HCT116 (cell line): ENCODE measurements around the gene MYH10. TPM values are rescaled to one million over a fixed set of nuclear protein-coding genes. Genes with fewer than 3 reads are reported as not detected.

Experiments
- ATAC-seq: fragments of 200-7000 bp; cut with Tn5 transposase; 2 replicates; pipeline ENCODE4 v1.9.1; 2020; ENCODE audit warnings: mild to moderate bottlenecking, moderate library complexity
- BruUV-seq: library from RNA; stranded (reverse); fragments of 400-500 nt; replicated peaks from 2 replicates; lab custom pipeline; 2021; lab: Mats Ljungman, UMichigan
- CTCF ChIA-PET: fragments of 300-600 bp; sonication (Branson Sonifier 250); formaldehyde crosslinking; loops from one replicate; lab custom pipeline; 2021; ENCODE audit warnings: antibody characterized with exemption; lab: Charles Lee
- POLR2A ChIA-PET: fragments of 300-600, 350-600 bp; sonication (Branson Sonifier 250); formaldehyde crosslinking; loops from one replicate; lab custom pipeline; 2021; ENCODE audit warnings: antibody characterized with exemption; lab: Charles Lee
- RAD21 ChIA-PET, 2 experiments: fragments of 300-600 bp; sonication (Branson Sonifier 250); formaldehyde crosslinking; loops; one replicate each; lab custom pipeline; 2023; ENCODE audit warnings: low total read pairs in 2 of 2; ENCODE audit not compliant: uncharacterized antibody in 2 of 2, unreplicated experiment in 2 of 2, low non-redundant PET in 1 of 2; lab: Charles Lee
- DNase-seq: peaks from one replicate; pipeline ENCODE4 v3.0.0-alpha.2; 2010; ENCODE audit warnings: low read depth, low spot score
- H2AFZ ChIP-seq: fragments of 200-600 bp; shearing (Covaris generic), sonication (generic); 2 replicates; pipeline ENCODE4 v1.6.1; 2017; ENCODE audit warnings: low read depth, mixed run types, mixed read lengths, antibody characterized with exemption, low read length; ENCODE audit not compliant: poor library complexity, severe bottlenecking
- H3K27ac ChIP-seq: 2 replicates; pipeline ENCODE4 v1.5.1; 2012; ENCODE audit warnings: low read depth, low read length
- H3K27me3 ChIP-seq: fragments of 200-600 bp; sonication (generic); 2 replicates; pipeline ENCODE4 v1.6.1; 2016; ENCODE audit warnings: mixed run types, low read length, mixed read lengths; ENCODE audit not compliant: insufficient read depth
- H3K36me3 ChIP-seq, 2 experiments: fragments of 200-500 bp in 1 of 2; fragments of 200-600 bp in 1 of 2; sonication (Bioruptor generic) in 1 of 2; sonication (generic) in 1 of 2; 2 replicates each; pipeline versions ENCODE4 v1.5.1 to v1.6.1; 2014 to 2016; ENCODE audit warnings: low read length in 2 of 2, inconsistent platforms in 1 of 2, mixed read lengths in 1 of 2, mixed run types in 1 of 2; ENCODE audit not compliant: insufficient read depth in 2 of 2, control insufficient read depth in 1 of 2
- H3K4me1 ChIP-seq, 2 experiments: fragments of 200-600 bp in 1 of 2; sonication (generic) in 1 of 2; 2 replicates each; pipeline versions ENCODE4 v1.5.1 to v1.6.1; 2012 to 2017; ENCODE audit warnings: low read length in 2 of 2, inconsistent platforms in 1 of 2, mild to moderate bottlenecking in 1 of 2, mixed read lengths in 1 of 2, mixed run types in 1 of 2, moderate library complexity in 1 of 2; ENCODE audit not compliant: insufficient read depth in 2 of 2, control insufficient read depth in 1 of 2
- H3K4me2 ChIP-seq: fragments of 200-600 bp; sonication (generic); 2 replicates; pipeline ENCODE4 v1.6.1; 2017; ENCODE audit warnings: mixed run types, low read length, mixed read lengths
- H3K4me3 ChIP-seq, 2 experiments: fragments of 200-600 bp in 1 of 2; sonication (generic) in 1 of 2; replicated peaks in 1 of 2; 2 replicates each; pipeline ENCODE4 v1.5.1; 2011 to 2016; ENCODE audit warnings: low read length in 2 of 2, control low read depth in 1 of 2, low read depth in 1 of 2, mild to moderate bottlenecking in 1 of 2, mixed read lengths in 1 of 2, mixed run types in 1 of 2
- H3K79me2 ChIP-seq: fragments of 200-600 bp; sonication (generic); 2 replicates; pipeline ENCODE4 v1.6.1; 2017; ENCODE audit warnings: mild to moderate bottlenecking, mixed run types, low read length, moderate library complexity, mixed read lengths; ENCODE audit not compliant: insufficient read depth
- H3K9ac ChIP-seq: fragments of 200-600 bp; sonication (generic); 2 replicates; pipeline ENCODE4 v1.6.1; 2016; ENCODE audit warnings: low read length, mixed read lengths
- H3K9me2 ChIP-seq: fragments of 200-600 bp; sonication (generic), shearing (Covaris generic); 2 replicates; pipeline ENCODE4 v1.6.1; 2017; ENCODE audit warnings: mixed run types, mild to moderate bottlenecking, moderate library complexity; ENCODE audit not compliant: insufficient read depth
- H3K9me3 ChIP-seq, 2 experiments: fragments of 200-500 bp in 1 of 2; fragments of 200-600 bp in 1 of 2; sonication (Bioruptor generic) in 1 of 2; sonication (generic) in 1 of 2; 2 replicates each; pipeline ENCODE4 v1.6.1; 2014 to 2017; ENCODE audit warnings: low read length in 2 of 2, mixed read lengths in 2 of 2, inconsistent platforms in 1 of 2, low read depth in 1 of 2, mild to moderate bottlenecking in 1 of 2, mixed run types in 1 of 2, moderate library complexity in 1 of 2; ENCODE audit not compliant: control insufficient read depth in 1 of 2, insufficient read depth in 1 of 2
- H4K20me1 ChIP-seq: fragments of 200-600 bp; sonication (generic), shearing (Covaris generic); 2 replicates; pipeline ENCODE4 v1.6.1; 2017; ENCODE audit warnings: mixed run types, mild to moderate bottlenecking, moderate library complexity; ENCODE audit not compliant: insufficient read depth
- ATF3 ChIP-seq: IDR thresholded peaks from 2 replicates; pipeline ENCODE4 v1.6.1; 2012
- CBX3 ChIP-seq: IDR thresholded peaks from 2 replicates; pipeline ENCODE4 v1.6.1; 2012; ENCODE audit warnings: low read depth
- ELF1 ChIP-seq: IDR thresholded peaks from 2 replicates; pipeline ENCODE4 v1.6.1; 2012; ENCODE audit warnings: low read depth, borderline replicate concordance
- EZH2 ChIP-seq: fragments of 200-600 bp; sonication (generic); IDR thresholded peaks from 2 replicates; pipeline ENCODE4 v1.6.1; 2017; ENCODE audit warnings: antibody characterized with exemption, mixed run types
- EZH2phosphoT487 ChIP-seq: fragments of 200-600 bp; IDR thresholded peaks from 2 replicates; pipeline ENCODE4 v1.6.1; 2018; ENCODE audit warnings: antibody characterized with exemption, borderline replicate concordance
- RAD21 ChIP-seq: IDR thresholded peaks from 2 replicates; pipeline ENCODE4 v1.6.1; 2012; ENCODE audit warnings: low read depth, mild to moderate bottlenecking
- REST ChIP-seq: IDR thresholded peaks from 2 replicates; pipeline ENCODE4 v1.6.1; 2012; ENCODE audit warnings: low read depth
- SIN3A ChIP-seq: IDR thresholded peaks from 2 replicates; pipeline ENCODE4 v1.6.1; 2012; ENCODE audit warnings: low read depth
- SP1 ChIP-seq: IDR thresholded peaks from 2 replicates; pipeline ENCODE4 v1.6.1; 2012; ENCODE audit warnings: low read depth
- YY1 ChIP-seq: IDR thresholded peaks from 2 replicates; pipeline ENCODE4 v1.6.1; 2011; ENCODE audit warnings: low read length, low read depth, moderate library complexity, mild to moderate bottlenecking; ENCODE audit not compliant: insufficient replicate concordance; ENCODE audit errors: extremely low read depth
- ZBTB33 ChIP-seq: IDR thresholded peaks from 2 replicates; pipeline ENCODE4 v1.6.1; 2011; ENCODE audit warnings: mild to moderate bottlenecking, low read length, moderate library complexity; ENCODE audit not compliant: insufficient replicate concordance; ENCODE audit errors: extremely low read depth
- ZFX ChIP-seq: fragments of 450-650 bp; IDR thresholded peaks from 2 replicates; pipeline ENCODE4 v1.6.1; 2017
- intact Hi-C: fragments of 100-400 bp; cut with micrococcal nuclease; formaldehyde crosslinking; loops from 2 replicates; pipeline ENCODE4 v1.10.0; 2022
- total RNA-seq: library from RNA; stranded (reverse); gene quantifications from one replicate; pipeline ENCODE4 v1.2.1, GENCODE V29; 2021; ENCODE audit not compliant: unreplicated experiment

Gene MYH10
- total RNA-seq, 1 experiment from 2014 or later = 39.2 TPM

DNA sequence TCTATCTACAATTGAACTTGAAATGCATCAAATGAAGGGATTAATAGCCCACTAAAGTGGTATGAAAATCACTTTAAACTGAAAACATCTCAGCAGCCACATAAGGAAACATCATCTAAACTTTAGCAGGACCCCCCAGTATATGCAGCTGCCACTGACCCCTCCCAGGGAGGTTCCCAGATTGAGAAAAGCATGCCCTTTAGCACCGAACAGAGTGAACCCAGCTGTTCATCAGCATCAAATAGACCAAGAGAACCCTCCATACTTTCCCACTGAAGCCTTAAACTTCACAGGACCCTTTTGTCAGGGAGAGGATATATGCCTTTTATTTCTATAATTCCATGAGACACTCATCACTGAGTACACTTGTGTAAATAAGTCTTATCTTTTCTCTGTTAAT is 44.6 kb downstream of the MYH10 start:
- POLR2A ChIA-PET = no interaction called here
- CTCF ChIA-PET = no interaction called here

DNA sequence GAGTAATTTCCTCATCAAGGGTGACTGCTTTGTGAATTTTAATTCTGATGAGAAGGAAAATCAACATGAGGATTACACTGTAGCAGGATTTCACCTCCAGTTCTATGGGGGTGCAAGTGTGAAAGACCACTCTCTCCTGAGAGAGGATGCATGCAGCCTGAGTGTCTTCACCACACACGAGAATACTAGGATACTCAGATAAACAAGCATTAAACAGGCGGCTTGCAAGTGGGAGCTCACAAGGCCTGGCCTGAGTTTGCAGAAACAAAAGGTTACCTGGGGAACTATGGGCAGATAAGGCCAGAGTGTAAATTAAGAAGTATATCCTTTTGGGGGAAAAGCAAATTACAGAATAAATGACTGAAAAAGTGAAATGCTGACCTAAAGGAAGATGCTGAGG is 46.6 kb downstream of the MYH10 start:
- no peak for TF ChIP-seq REST
- TF ChIP-seq RAD21 = no peak
- TF ChIP-seq ATF3 = no peak
- TF ChIP-seq YY1 = no peak
- TF ChIP-seq EZH2 = no peak
- no peak for TF ChIP-seq ZBTB33
- no peak for TF ChIP-seq EZH2phosphoT487
- TF ChIP-seq SP1 = no peak
- TF ChIP-seq SIN3A = no peak
- no peak for TF ChIP-seq CBX3
- no peak for TF ChIP-seq ELF1
- no peak overlapping the region for H3K27ac ChIP-seq
- ATAC-seq (no peak), DNase-seq (no peak)
- no peaks in the 10 kb centered on the region for H3K27me3 ChIP-seq
- no peak overlapping the region for H3K4me2 ChIP-seq
- H4K20me1 ChIP-seq = no peaks in the 10 kb centered on the region
- no peaks in the 10 kb centered on the region for H3K79me2 ChIP-seq
- no TSS peak for BruUV-seq
- ChIA-PET CTCF (no interaction called here), POLR2A (no interaction called here), RAD21 (no interaction called here)
- no peaks in the 10 kb centered on the region for H3K9me2 ChIP-seq
- intact Hi-C loops = no loop called here
- H2AFZ ChIP-seq = no peak overlapping the region
- no peaks in the 10 kb centered on the region for H3K36me3 ChIP-seq
- no peak overlapping the region for H3K9ac ChIP-seq
- no peaks in the 10 kb centered on the region; a peak in 1 of 4 replicates for H3K4me1 ChIP-seq
- H3K4me3 ChIP-seq = no peak overlapping the region
- H3K9me3 ChIP-seq = no peaks in the 10 kb centered on the region

More for the DNA sequence above, 44.6 kb downstream of the MYH10 start:
- Histone ChIP-seq H3K4me1 (no peaks in the 10 kb centered on the region; a peak in 1 of 4 replicates), H2AFZ (no peak overlapping the region), H3K9me3 (no peaks in the 10 kb centered on the region), H3K79me2 (no peaks in the 10 kb centered on the region), H3K9me2 (no peaks in the 10 kb centered on the region), H3K9ac (no peak overlapping the region), H3K27me3 (no peaks in the 10 kb centered on the region), H3K4me3 (no peak overlapping the region), H4K20me1 (no peaks in the 10 kb centered on the region), H3K4me2 (no peak overlapping the region), H3K27ac (no peak overlapping the region), H3K36me3 (no peaks in the 10 kb centered on the region)
- no peak for ATAC-seq
- RAD21 ChIA-PET = no interaction called here
- no peak for DNase-seq
- intact Hi-C loops = no loop called here
- BruUV-seq = no TSS peak
- TF ChIP-seq ZFX (no peak), YY1 (no peak)
